Measurements from ENCODE around the gene CAPZA1. TPM values are rescaled to one million over a fixed set of nuclear protein-coding genes. Genes with fewer than 3 reads are reported as not detected.

CAPZA1 gene
- total and polyA plus RNA-seq, 2 donors (not counting 1 experiment from before 2014, with no cell fraction given), result 201 to 262 TPM

- H4K20me1 ChIP-seq (ENCODE audit: control insufficient read depth, extremely low read depth, insufficient read depth, low read length), result no peaks in the 10 kb centered on the region
- no peak for DNase-seq (ENCODE audit: low read depth in 2 of 2)
- no peak overlapping the region for H2AFZ ChIP-seq (ENCODE audit: low read length)
- no peaks in the 10 kb centered on the region for H3K9me3 ChIP-seq (ENCODE audit: control insufficient read depth, insufficient read depth, low read depth, low read length)
- H3K36me3 ChIP-seq (ENCODE audit: control insufficient read depth, insufficient read depth, low read length), result no peaks in the 10 kb centered on the region
- no peak overlapping the region for H3K4me2 ChIP-seq (ENCODE audit: extremely low read depth, insufficient read depth, low read length)
- H3K27me3 ChIP-seq (ENCODE audit: control insufficient read depth, insufficient read depth, low read length), result no peaks in the 10 kb centered on the region
- no peak overlapping the region for H3K27ac ChIP-seq (ENCODE audit: insufficient read depth, low read length)
- H3K9ac ChIP-seq (ENCODE audit: insufficient read depth, low read length), result no peak overlapping the region
- peaks cover 77% of the 10 kb centered on the region for H3K79me2 ChIP-seq (ENCODE audit: control insufficient read depth, insufficient read depth, low read length)
- no peaks in the 10 kb centered on the region for H3K4me1 ChIP-seq (ENCODE audit: control insufficient read depth, extremely low read depth, insufficient read depth, low read length)
- H3K4me3 ChIP-seq (replicated peaks in 1 of 4; ENCODE audit: control extremely low read depth in 1 of 4, insufficient read depth in 1 of 4, low read depth in 3 of 4, low read length in 4 of 4), result no peak overlapping the region
- no peak for TF ChIP-seq CTCF (conservative IDR thresholded peaks at IDR 0.05 in 1 of 2, IDR thresholded peaks at IDR 0.05 in 1 of 2; ENCODE audit: low read depth in 1 of 2, low read length in 2 of 2)
- no peak for TF ChIP-seq EZH2 (IDR thresholded peaks at IDR 0.05; ENCODE audit: low read length, missing control alignments)
Observed at GRCh38 chr1:112646225-112646624, 26.6 kb downstream of the CAPZA1 start.

GRCh38 chr1:112651205-112651604 lies 31.6 kb downstream of the CAPZA1 start:
- no peak overlapping the region for H3K9ac ChIP-seq (ENCODE audit: insufficient read depth, low read length)
- H3K27ac ChIP-seq (ENCODE audit: insufficient read depth, low read length), result no peak overlapping the region
- no peaks in the 10 kb centered on the region for H3K4me1 ChIP-seq (ENCODE audit: control insufficient read depth, extremely low read depth, insufficient read depth, low read length)
- H3K79me2 ChIP-seq (ENCODE audit: control insufficient read depth, insufficient read depth, low read length), result peaks cover 29% of the 10 kb centered on the region
- no peak overlapping the region for H2AFZ ChIP-seq (ENCODE audit: low read length)
- no peaks in the 10 kb centered on the region for H3K27me3 ChIP-seq (ENCODE audit: control insufficient read depth, insufficient read depth, low read length)
- TF ChIP-seq CTCF (conservative IDR thresholded peaks at IDR 0.05 in 1 of 2, IDR thresholded peaks at IDR 0.05 in 1 of 2; ENCODE audit: low read depth in 1 of 2, low read length in 2 of 2) (no peak), EZH2 (IDR thresholded peaks at IDR 0.05; ENCODE audit: low read length, missing control alignments) (no peak)
- peak in 1 of 2 donors; percentile 32 for DNase-seq (ENCODE audit: low read depth in 2 of 2)
- no peaks in the 10 kb centered on the region for H3K36me3 ChIP-seq (ENCODE audit: control insufficient read depth, insufficient read depth, low read length)
- no peaks in the 10 kb centered on the region for H4K20me1 ChIP-seq (ENCODE audit: control insufficient read depth, extremely low read depth, insufficient read depth, low read length)
- no peaks in the 10 kb centered on the region for H3K9me3 ChIP-seq (ENCODE audit: control insufficient read depth, insufficient read depth, low read depth, low read length)
- H3K4me3 ChIP-seq (replicated peaks in 1 of 4; ENCODE audit: control extremely low read depth in 1 of 4, insufficient read depth in 1 of 4, low read depth in 3 of 4, low read length in 4 of 4), result no peak overlapping the region
- no peak overlapping the region for H3K4me2 ChIP-seq (ENCODE audit: extremely low read depth, insufficient read depth, low read length)

GRCh38 chr1:112665857-112666256 lies 46.2 kb downstream of the CAPZA1 start:
- H3K4me3 ChIP-seq (replicated peaks in 1 of 4; ENCODE audit: control extremely low read depth in 1 of 4, insufficient read depth in 1 of 4, low read depth in 3 of 4, low read length in 4 of 4), result no peak overlapping the region
- H4K20me1 ChIP-seq (ENCODE audit: control insufficient read depth, extremely low read depth, insufficient read depth, low read length), result no peaks in the 10 kb centered on the region
- no peaks in the 10 kb centered on the region for H3K9me3 ChIP-seq (ENCODE audit: control insufficient read depth, insufficient read depth, low read depth, low read length)
- H3K79me2 ChIP-seq (ENCODE audit: control insufficient read depth, insufficient read depth, low read length), result no peaks in the 10 kb centered on the region
- TF ChIP-seq CTCF (conservative IDR thresholded peaks at IDR 0.05 in 1 of 2, IDR thresholded peaks at IDR 0.05 in 1 of 2; ENCODE audit: low read depth in 1 of 2, low read length in 2 of 2) (no peak), EZH2 (IDR thresholded peaks at IDR 0.05; ENCODE audit: low read length, missing control alignments) (no peak)
- DNase-seq (ENCODE audit: low read depth in 2 of 2), result no peak
- H3K4me2 ChIP-seq (ENCODE audit: extremely low read depth, insufficient read depth, low read length), result no peak overlapping the region
- H3K4me1 ChIP-seq (ENCODE audit: control insufficient read depth, extremely low read depth, insufficient read depth, low read length), result no peaks in the 10 kb centered on the region
- H3K9ac ChIP-seq (ENCODE audit: insufficient read depth, low read length), result no peak overlapping the region
- no peaks in the 10 kb centered on the region for H3K27me3 ChIP-seq (ENCODE audit: control insufficient read depth, insufficient read depth, low read length)
- H3K27ac ChIP-seq (ENCODE audit: insufficient read depth, low read length), result no peak overlapping the region
- H2AFZ ChIP-seq (ENCODE audit: low read length), result no peak overlapping the region
- H3K36me3 ChIP-seq (ENCODE audit: control insufficient read depth, insufficient read depth, low read length), result peaks cover 16% of the 10 kb centered on the region
